ENCODE data around the gene PRPF4.
A peak's percentile ranks its signal among the peaks of the same experiment; 100 is the strongest.
"Not testable (repeated sequence)": the region's sequence is repeated elsewhere in the genome, so short reads cannot be mapped to it uniquely, and the experiment has no call there.

Gene PRPF4

DNA sequence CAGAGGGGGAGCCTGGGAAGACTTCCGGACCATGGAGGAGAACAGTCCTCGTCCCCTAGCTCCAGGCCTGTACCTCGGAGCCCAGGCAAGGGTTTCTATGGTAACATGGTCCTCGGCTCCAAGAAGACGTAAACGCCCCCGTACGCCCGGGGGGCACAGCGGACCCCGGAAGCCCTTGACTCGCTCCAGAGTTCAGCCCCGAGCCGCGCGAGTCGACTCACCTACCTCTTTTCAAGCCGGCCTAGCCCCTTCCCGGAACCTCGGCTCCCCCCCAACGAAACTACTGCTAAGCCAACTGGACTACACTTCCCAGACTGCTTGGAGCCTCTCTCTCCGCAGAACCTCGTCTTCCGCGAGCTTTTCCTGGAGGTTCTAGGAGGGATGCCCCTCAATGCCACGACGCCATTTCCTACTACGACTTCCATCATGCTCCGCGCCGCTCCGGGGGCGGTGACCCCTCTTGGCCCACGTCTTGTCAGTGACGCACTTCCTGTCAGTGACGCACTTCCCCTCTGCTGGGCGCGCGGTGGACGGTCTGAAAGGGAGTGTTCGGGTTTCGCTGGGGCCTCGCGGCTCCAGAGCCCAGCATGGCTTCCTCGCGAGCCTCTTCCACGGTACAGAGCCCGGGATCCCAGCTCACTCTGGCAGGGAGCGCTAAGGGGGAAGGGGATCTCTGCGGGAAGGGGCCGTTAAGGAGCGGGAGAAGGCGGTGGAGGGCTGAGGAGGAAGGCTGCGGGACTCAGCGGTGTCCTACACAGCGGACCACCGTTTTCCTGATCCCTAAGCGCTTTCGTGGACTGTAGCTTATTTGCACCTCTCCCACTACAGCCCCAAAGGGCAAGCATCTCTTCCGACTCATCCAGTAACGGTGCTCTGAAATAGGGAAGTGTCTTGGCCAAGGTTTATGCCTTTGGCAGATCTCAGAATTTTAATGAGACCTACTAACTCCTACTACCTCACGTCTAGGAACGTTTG is at the start of gene PRPF4, which contains the start of gene CDC26:
PRPF4 (plus strand) TSS at position 502 of the 975 bp plus-strand sequence; CDS start at position 588, 86 bp downstream.
CDC26 (minus strand) TSS at position 416 of the 975 bp plus-strand sequence. CDS start 3,065 bp downstream, outside the sequence.
- DNase-seq (ENCODE audit: low spot score), result peak; percentile 98

DNA sequence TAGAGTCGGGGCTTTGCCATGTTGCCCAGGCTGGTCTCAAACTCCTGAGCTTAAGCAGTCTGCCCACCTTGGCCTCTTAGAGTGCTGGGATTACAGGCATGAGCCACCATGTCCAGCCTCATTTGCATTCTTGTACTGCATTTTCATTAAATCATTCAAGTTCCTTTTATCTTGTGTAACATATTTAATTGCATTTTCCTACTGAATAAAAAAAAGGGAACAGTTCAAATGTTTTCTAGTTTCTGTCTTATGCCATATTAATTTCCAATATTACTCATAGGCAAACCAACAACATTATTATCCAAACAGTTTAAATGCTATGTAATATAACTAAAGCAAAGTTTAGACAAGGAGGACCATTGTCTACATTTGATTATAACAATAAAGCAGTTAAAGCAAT is 48.0 kb upstream of the PRPF4 start:
- no peak for DNase-seq (ENCODE audit: low spot score)

GRCh38 chr9:113228130-113228665 is 47.3 kb upstream of the PRPF4 start:
- no peak for DNase-seq (ENCODE audit: low spot score)

DNA sequence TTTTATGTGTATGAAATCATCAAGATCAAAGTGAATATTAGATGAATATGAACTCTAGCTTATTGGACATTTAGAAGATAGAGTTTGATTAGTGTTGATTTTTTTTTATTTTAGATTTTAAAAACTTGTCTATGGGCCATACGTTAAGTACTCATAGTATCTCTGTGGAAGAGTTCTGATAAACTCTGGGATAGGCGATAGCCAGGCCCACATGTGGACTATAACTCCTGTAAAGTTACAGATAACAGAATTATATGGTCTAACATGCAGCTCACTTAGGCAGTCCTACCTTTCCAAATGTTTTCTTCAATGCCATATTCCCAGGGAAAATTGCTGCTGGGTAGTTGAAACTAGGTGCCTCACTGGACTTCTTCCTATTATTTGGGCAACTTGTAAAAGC is 43.8 kb upstream of the PRPF4 start:
- DNase-seq (ENCODE audit: low spot score), result no peak

DNA sequence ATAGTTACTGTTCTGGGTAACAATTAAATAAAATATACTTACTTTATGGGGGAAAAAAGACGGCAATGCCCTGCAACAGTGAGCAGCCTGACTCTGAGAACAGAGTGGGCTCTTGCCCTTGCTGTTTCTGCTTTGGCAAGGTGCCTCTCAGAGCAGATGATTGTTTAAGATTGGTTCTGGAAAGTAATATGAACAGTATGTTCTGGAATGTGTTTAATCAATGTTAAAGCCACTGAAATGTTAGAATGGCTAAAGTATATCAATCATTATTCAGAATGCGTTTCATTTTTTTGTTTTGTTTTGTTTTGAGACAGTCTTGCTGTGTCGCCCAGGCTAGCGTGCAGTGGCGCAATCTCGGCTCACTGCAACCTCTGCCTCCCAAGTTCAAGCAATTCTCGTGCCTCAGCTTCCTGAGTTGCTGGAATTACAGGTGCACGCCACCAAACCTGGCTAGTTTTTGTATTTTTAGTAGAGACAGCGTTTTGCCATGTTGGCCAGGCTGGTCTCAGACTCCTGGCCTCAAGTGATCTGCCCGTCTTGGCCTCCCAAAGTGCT is 39.7 kb upstream of the PRPF4 start:
- not testable (repeated sequence) for DNase-seq (ENCODE audit: low spot score)

- no peak for DNase-seq (ENCODE audit: low spot score)
Measured at GRCh38 chr9:113237026-113237425, 38.4 kb upstream of the PRPF4 start.

DNA sequence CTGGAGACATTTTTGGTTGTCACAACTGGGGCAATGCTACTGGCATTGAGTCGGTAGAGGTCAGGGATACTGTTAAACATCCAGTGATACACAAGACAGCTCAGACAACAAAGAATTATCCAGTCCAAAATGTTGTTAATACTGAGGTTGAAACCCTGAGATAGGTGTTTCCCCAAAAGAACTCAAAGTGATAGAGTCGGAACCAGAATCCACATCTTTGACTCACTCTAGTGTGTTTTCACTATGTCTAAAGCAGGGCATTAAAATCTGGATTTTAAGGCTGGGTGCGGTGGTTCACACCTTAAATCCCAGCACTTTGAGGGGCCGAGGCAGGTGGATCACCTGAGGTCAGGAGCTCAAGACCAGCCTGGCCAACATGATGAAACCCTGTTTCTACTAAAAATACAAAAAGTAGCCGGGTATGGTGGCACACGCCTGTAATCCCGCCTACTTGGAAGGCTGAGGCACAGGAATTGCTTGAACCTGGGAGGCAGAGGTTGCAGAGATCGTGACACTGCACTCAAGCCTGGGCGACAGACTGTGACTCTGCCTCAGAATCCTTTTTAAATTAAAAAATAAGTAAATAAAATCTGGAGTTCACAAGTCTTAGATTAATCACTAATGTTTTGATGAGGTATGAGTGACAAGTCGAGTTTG is 37.1 kb upstream of the PRPF4 start:
- DNase-seq (ENCODE audit: low spot score), result no peak

- DNase-seq (ENCODE audit: low spot score), result no peak
Measured at GRCh38 chr9:113238859-113239232, 36.6 kb upstream of the PRPF4 start.

DNA sequence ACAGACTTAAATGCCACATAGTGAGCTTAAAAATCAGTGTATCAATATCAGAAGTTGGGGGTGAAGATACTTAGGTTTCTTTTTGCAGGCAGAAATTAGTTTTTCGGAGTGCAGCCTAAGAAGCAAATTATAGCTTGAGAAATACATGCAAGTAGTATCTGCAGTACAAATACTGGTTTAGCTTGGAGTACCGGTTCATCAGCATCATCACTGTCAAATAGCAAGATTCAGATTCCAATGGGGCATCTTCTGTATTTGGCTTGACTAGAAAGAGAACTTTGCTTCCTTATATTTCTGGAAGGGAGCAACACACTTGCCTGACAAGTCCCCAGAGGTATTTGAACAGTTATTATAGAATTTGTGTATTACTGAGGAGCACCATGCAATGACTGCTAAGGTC is 34.3 kb upstream of the PRPF4 start:
- DNase-seq (ENCODE audit: low spot score), result no peak

GRCh38 chr9:113244556-113244955 is 30.9 kb upstream of the PRPF4 start:
- no peak for DNase-seq (ENCODE audit: low spot score)

GRCh38 chr9:113245894-113246293 is 29.6 kb upstream of the PRPF4 start:
- DNase-seq (ENCODE audit: low spot score), result no peak

- DNase-seq (ENCODE audit: low spot score), result no peak
Measured at GRCh38 chr9:113246928-113247327, 28.5 kb upstream of the PRPF4 start.

DNA sequence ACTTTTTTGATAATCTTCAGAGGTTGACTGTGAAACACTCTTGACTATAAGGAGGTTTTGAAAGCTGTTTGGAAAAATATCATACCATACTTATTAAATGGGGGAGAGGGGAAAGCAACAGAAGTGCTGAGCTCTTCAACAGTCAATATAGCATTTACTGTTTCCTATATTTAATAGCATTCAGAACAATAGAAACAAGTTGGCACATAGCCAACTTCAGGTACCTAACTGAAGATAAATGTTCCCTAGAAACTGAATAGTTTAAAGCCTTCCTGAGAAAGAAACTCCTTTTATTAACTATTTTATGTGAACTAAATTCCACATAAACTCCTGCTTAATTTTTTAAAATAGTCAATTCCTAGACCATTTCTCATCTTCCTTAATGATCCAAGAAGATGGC is 27.8 kb upstream of the PRPF4 start:
- no peak for DNase-seq (ENCODE audit: low spot score)

- DNase-seq (ENCODE audit: low spot score), result not testable (repeated sequence)
Measured at GRCh38 chr9:113249661-113250060, 25.8 kb upstream of the PRPF4 start.

DNA sequence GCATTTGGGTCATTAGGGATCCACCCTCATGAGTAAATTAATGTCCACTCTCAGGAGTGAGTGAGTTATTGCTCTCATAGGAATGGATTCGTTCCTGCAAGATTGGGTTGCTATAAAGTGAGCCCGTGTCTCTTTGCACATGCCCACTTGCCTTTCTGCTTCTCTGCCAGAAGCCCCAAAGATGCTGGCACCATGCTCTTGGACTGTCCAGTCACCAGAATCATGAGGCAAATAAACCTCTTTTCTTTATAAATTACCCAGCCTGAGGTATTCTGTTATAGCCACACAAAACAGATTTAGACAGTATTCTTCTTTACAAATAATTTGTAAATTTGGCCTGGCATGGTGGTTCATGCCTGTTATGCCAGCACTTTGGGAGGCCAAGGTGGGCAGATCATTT is 24.7 kb upstream of the PRPF4 start:
- DNase-seq (ENCODE audit: low spot score), result no peak

DNA sequence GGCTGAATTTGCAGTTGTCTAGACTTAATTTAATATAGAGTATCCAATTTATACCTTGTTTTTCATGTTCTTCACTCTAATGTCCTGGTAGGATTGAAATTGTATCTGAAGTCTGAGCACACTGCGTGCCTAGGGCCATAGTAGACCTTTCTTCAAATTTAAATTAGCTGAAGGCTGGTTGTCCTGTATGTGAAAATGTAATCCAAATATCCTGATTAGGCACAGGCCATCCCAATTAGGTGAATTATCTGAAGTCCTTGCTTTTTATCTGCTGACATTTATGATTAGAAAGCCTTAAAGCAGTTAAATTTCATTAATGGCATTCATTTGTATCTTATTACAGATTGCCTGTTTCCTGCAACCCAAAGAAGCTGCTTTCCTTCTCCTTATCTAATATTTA is 20.5 kb upstream of the PRPF4 start:
- DNase-seq (ENCODE audit: low spot score), result no peak

DNA sequence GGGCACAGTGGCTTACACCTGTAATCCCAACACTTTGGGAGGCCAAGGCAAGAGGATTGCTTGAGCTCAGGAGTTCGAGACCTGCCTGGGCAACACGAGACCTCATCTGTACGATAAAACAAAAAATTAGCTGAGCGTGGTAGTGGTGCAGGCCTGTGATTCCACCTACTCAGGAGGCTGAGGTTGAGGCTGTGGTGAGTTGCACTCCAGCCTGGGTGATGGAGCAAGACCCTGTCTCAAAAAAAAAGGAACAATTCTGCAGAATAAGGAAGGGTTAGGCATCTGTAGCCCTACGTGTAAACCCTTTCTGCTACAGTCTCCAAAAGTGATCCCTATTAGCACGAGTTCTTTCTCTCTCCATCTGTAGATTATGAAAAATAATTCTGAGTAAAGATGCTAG is 20.0 kb upstream of the PRPF4 start:
- no peak for DNase-seq (ENCODE audit: low spot score)

DNA sequence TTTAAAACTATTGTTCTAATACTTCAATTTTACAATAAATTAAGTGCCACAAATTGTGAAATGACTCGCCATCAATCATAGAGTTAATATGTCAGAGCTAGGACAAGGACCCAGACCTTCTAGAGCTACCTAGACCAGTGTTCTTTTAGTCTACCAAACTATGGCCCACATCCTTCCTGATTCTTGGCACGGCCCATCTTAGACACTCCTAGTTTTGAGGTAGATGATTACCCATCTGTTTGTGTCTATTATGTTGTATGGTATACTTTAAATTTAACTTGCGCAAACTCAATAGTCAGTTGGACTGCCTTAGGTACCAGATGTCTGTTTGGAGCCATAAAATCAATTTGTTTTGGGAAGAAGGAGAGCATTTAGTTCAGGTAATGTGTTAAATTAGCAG is 17.6 kb upstream of the PRPF4 start:
- DNase-seq (ENCODE audit: low spot score), result no peak

DNA sequence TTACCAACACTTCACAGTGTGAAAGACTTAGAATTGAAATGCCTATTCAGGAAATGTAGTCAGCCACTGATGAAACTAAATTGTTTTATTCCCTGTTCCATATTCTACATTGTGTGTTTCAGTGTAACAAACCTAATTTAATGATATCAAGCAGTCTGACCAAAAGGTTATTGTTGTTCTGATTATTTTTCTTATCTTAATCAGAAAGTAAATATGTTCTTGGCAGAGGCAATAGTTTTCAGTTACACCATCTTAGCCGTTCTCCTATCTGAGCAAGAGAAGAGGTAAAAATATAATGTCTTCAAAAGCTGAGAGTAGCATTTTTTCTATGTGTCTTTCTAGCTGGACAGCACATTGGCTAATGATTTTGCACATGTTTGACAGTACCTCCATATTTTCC is 17.2 kb upstream of the PRPF4 start:
- DNase-seq (ENCODE audit: low spot score), result no peak

- no peak for DNase-seq (ENCODE audit: low spot score)
Measured at GRCh38 chr9:113261917-113262671, 13.4 kb upstream of the PRPF4 start.

- no peak for DNase-seq (ENCODE audit: low spot score)
Measured at GRCh38 chr9:113266174-113266573, 9.3 kb upstream of the PRPF4 start.
